Activated CD4-positive, alpha-beta T cell treated with anti-CD3 and anti-CD28 coated beads, Interleukin-2, amount 10 ng/mL, durations not matched to agents 24 days and 14 days (primary cell): Measurements from ENCODE around the gene MRPL17. TPM values are rescaled to one million over a fixed set of nuclear protein-coding genes. Genes with fewer than 3 reads are reported as not detected.
"Not testable (repeated sequence)": the region's sequence is repeated elsewhere in the genome, so short reads cannot be mapped to it uniquely, and the experiment has no call there.

Experiments used
- DNase-seq: peaks from one replicate; pipeline ENCODE4 v3.0.0; 2022
- H3K27ac Mint-ChIP-seq: one replicate; pipeline ENCODE4 v1.8.0; 2022; ENCODE audit warnings: mild to moderate bottlenecking, mixed read lengths
- H3K27me3 Mint-ChIP-seq: one replicate; pipeline ENCODE4 v1.8.0; 2022; ENCODE audit warnings: mixed read lengths
- H3K36me3 Mint-ChIP-seq: one replicate; pipeline ENCODE4 v1.8.0; 2022; ENCODE audit warnings: low read depth, mild to moderate bottlenecking, mixed read lengths
- H3K4me1 Mint-ChIP-seq: one replicate; pipeline ENCODE4 v1.8.0; 2021; ENCODE audit warnings: mixed read lengths
- H3K4me3 Mint-ChIP-seq: one replicate; pipeline ENCODE4 v1.8.0; 2022; ENCODE audit warnings: mild to moderate bottlenecking, moderate library complexity, mixed read lengths
- H3K9me3 Mint-ChIP-seq: one replicate; pipeline ENCODE4 v1.8.0; 2021; ENCODE audit warnings: mixed read lengths
- intact Hi-C: fragments of 100-400 bp; cut with micrococcal nuclease; formaldehyde crosslinking; loops from one replicate; pipeline ENCODE4 v1.15.1; 2023
- total RNA-seq: library from RNA; stranded (reverse); gene quantifications from 2 replicates; pipeline ENCODE4 v1.2.3, GENCODE V29; 2022

Gene MRPL17
- total RNA-seq, 1 donor from 2014 or later = 135 TPM

GRCh38 chr11:6694229-6694535 lies 11.0 kb upstream of the MRPL17 start:
- Mint-ChIP-seq H3K4me3 (peak overlapping the region; percentile 4), H3K27me3 (no peaks in the 10 kb centered on the region), H3K27ac (peak overlapping the region; percentile 4), H3K4me1 (peaks cover 21% of the 10 kb centered on the region), H3K36me3 (peaks cover 7% of the 10 kb centered on the region), H3K9me3 (no peaks in the 10 kb centered on the region)
- DNase-seq = no peak
- intact Hi-C loops = no loop called here

GRCh38 chr11:6693342-6694228 lies 10.4 kb upstream of the MRPL17 start:
- no peaks in the 10 kb centered on the region for H3K9me3 Mint-ChIP-seq
- intact Hi-C loops = no loop called here
- DNase-seq = peak; percentile 79
- peaks cover 7% of the 10 kb centered on the region for H3K36me3 Mint-ChIP-seq
- H3K4me1 Mint-ChIP-seq = peaks cover 21% of the 10 kb centered on the region
- no peaks in the 10 kb centered on the region for H3K27me3 Mint-ChIP-seq
- peak overlapping the region; percentile 32 for H3K27ac Mint-ChIP-seq
- H3K4me3 Mint-ChIP-seq = peak overlapping the region; percentile 4

GRCh38 chr11:6692128-6692527 lies 9.0 kb upstream of the MRPL17 start:
- intact Hi-C loops = no loop called here
- Mint-ChIP-seq H3K36me3 (peaks cover 4% of the 10 kb centered on the region), H3K27ac (no peak overlapping the region), H3K4me3 (no peak overlapping the region), H3K9me3 (no peaks in the 10 kb centered on the region), H3K27me3 (no peaks in the 10 kb centered on the region), H3K4me1 (peaks cover 23% of the 10 kb centered on the region)
- DNase-seq = peak; percentile 17

- H3K27me3 Mint-ChIP-seq, H3K36me3 Mint-ChIP-seq, H3K27ac Mint-ChIP-seq, intact Hi-C loops, H3K4me3 Mint-ChIP-seq, H3K9me3 Mint-ChIP-seq: not testable (repeated sequence)
- peaks cover 19% of the 10 kb centered on the region for H3K4me1 Mint-ChIP-seq
- DNase-seq = peak; percentile 32
These were observed 7.4 kb upstream of the MRPL17 start for GRCh38 chr11:6690431-6691132.

- Mint-ChIP-seq H3K4me1 (peaks cover 9% of the 10 kb centered on the region), H3K27me3 (peaks cover 2% of the 10 kb centered on the region), H3K4me3 (no peak overlapping the region), H3K27ac (no peak overlapping the region), H3K36me3 (peaks cover 5% of the 10 kb centered on the region), H3K9me3 (no peaks in the 10 kb centered on the region)
- no peak for DNase-seq
- intact Hi-C loops = no loop called here
These were observed 4.7 kb upstream of the MRPL17 start for GRCh38 chr11:6687876-6688275.

GRCh38 chr11:6686006-6686405 lies 2.9 kb upstream of the MRPL17 start:
- DNase-seq = peak; percentile 46
- peaks cover 2% of the 10 kb centered on the region for H3K27me3 Mint-ChIP-seq
- no peak overlapping the region for H3K4me3 Mint-ChIP-seq
- H3K4me1 Mint-ChIP-seq = peaks cover 18% of the 10 kb centered on the region
- no peaks in the 10 kb centered on the region for H3K9me3 Mint-ChIP-seq
- H3K36me3 Mint-ChIP-seq = peaks cover 18% of the 10 kb centered on the region
- intact Hi-C loops = no loop called here
- no peak overlapping the region for H3K27ac Mint-ChIP-seq

- Mint-ChIP-seq H3K4me3 (peak overlapping the region; percentile 86), H3K36me3 (peaks cover 34% of the 10 kb centered on the region), H3K4me1 (peaks cover 25% of the 10 kb centered on the region), H3K27ac (peak overlapping the region; percentile 57)
- H3K9me3 Mint-ChIP-seq, H3K27me3 Mint-ChIP-seq: not testable (repeated sequence)
- intact Hi-C loops = loop anchor here (5.0 kb wide), 2 partner anchors 282 to 362 kb away; partner anchors contain the start of gene CAVIN3
- DNase-seq = peak; percentile 58
These were observed 928 bp upstream of the MRPL17 start for GRCh38 chr11:6684068-6684467.

- Mint-ChIP-seq H3K4me1 (peaks cover 26% of the 10 kb centered on the region), H3K9me3 (no peaks in the 10 kb centered on the region), H3K4me3 (peak overlapping the region; percentile 86), H3K27ac (peak overlapping the region; percentile 97), H3K36me3 (peaks cover 43% of the 10 kb centered on the region), H3K27me3 (peaks cover 2% of the 10 kb centered on the region)
- intact Hi-C loops = loop anchor here (1.0 to 5.0 kb wide), 5 partner anchors 9 to 1304 kb away; partner anchors contain the start of genes CAVIN3, EIF3F and FHIP1B
- DNase-seq = no peak
These were observed 577 bp downstream of the MRPL17 start for GRCh38 chr11:6682591-6682935.

GRCh38 chr11:6681949-6682348 lies 1.2 kb downstream of the MRPL17 start:
- peak; percentile 69 for DNase-seq
- peak overlapping the region; percentile 86 for H3K4me3 Mint-ChIP-seq
- H3K27ac Mint-ChIP-seq = peak overlapping the region; percentile 97
- H3K27me3 Mint-ChIP-seq = peaks cover 2% of the 10 kb centered on the region
- H3K36me3 Mint-ChIP-seq = peaks cover 43% of the 10 kb centered on the region
- H3K9me3 Mint-ChIP-seq = no peaks in the 10 kb centered on the region
- peaks cover 24% of the 10 kb centered on the region for H3K4me1 Mint-ChIP-seq
- intact Hi-C loops = loop anchor here (1.0 to 5.0 kb wide), 5 partner anchors 9 to 1305 kb away; partner anchors contain the start of genes CAVIN3, EIF3F and FHIP1B

GRCh38 chr11:6681505-6681904 lies 1.6 kb downstream of the MRPL17 start:
- peak; percentile 59 for DNase-seq
- Mint-ChIP-seq H3K27ac (no peak overlapping the region), H3K4me1 (peaks cover 24% of the 10 kb centered on the region), H3K27me3 (peaks cover 2% of the 10 kb centered on the region), H3K9me3 (no peaks in the 10 kb centered on the region), H3K36me3 (peaks cover 43% of the 10 kb centered on the region), H3K4me3 (peak overlapping the region; percentile 86)
- intact Hi-C loops = loop anchor here (5.0 kb wide), 2 partner anchors 279 to 359 kb away; partner anchors contain the start of gene CAVIN3

- Mint-ChIP-seq H3K27me3 (no peaks in the 10 kb centered on the region), H3K9me3 (peaks cover 11% of the 10 kb centered on the region), H3K4me1 (peaks cover 43% of the 10 kb centered on the region), H3K36me3 (peaks cover 45% of the 10 kb centered on the region), H3K27ac (no peak overlapping the region), H3K4me3 (no peak overlapping the region)
- intact Hi-C loops = no loop called here
- peak; percentile 20 for DNase-seq
These were observed 6.1 kb downstream of the MRPL17 start for GRCh38 chr11:6677018-6677417.

GRCh38 chr11:6674862-6675261 lies 8.3 kb downstream of the MRPL17 start:
- peaks cover 25% of the 10 kb centered on the region for H3K36me3 Mint-ChIP-seq
- no peaks in the 10 kb centered on the region for H3K27me3 Mint-ChIP-seq
- intact Hi-C loops = no loop called here
- peaks cover 49% of the 10 kb centered on the region for H3K4me1 Mint-ChIP-seq
- H3K4me3 Mint-ChIP-seq = no peak overlapping the region
- no peak for DNase-seq
- no peak overlapping the region for H3K27ac Mint-ChIP-seq
- H3K9me3 Mint-ChIP-seq = peaks cover 17% of the 10 kb centered on the region

GRCh38 chr11:6674219-6674597 lies 8.9 kb downstream of the MRPL17 start:
- Mint-ChIP-seq H3K9me3 (peaks cover 17% of the 10 kb centered on the region), H3K27ac (peak overlapping the region; percentile 57), H3K36me3 (peaks cover 19% of the 10 kb centered on the region), H3K4me3 (peak overlapping the region; percentile 38), H3K4me1 (peaks cover 49% of the 10 kb centered on the region), H3K27me3 (no peaks in the 10 kb centered on the region)
- DNase-seq = no peak
- intact Hi-C loops = no loop called here
